Uterus (tissue), 4 donors: Measurements from ENCODE around the gene SFT2D3. TPM values are rescaled to one million over a fixed set of nuclear protein-coding genes. Genes with fewer than 3 reads are reported as not detected.
A peak's percentile ranks its signal among the peaks of the same experiment; 100 is the strongest.

Experiments
- DNase-seq, 2 donors: peaks; one replicate each; pipeline ENCODE4 v3.0.0-alpha.2; 2019 to 2020
- H3K27ac ChIP-seq, 2 donors: fragments of 200-600 bp; sonication (generic); 1 replicate in 1 of 2; 2 replicates in 1 of 2; pipeline ENCODE4 v1.5.1; 2016 to 2018
- H3K27me3 ChIP-seq, 2 donors: fragments of 200-600 bp; sonication (generic); one replicate each; pipeline ENCODE4 v1.5.1; 2018 to 2019; ENCODE audit warnings: control low read depth in 1 of 2
- H3K36me3 ChIP-seq, 2 donors: fragments of 200-600 bp; sonication (generic); one replicate each; pipeline ENCODE4 v1.5.1; 2019; ENCODE audit warnings: control low read depth in 1 of 2
- H3K4me1 ChIP-seq, 2 donors: fragments of 200-600 bp; sonication (generic); one replicate each; pipeline ENCODE4 v1.5.1; 2018 to 2019; ENCODE audit warnings: control low read depth in 1 of 2
- H3K4me3 ChIP-seq, 2 donors: fragments of 200-600 bp; sonication (generic); 1 replicate in 1 of 2; 2 replicates in 1 of 2; pipeline ENCODE4 v1.5.1; 2018 to 2019; ENCODE audit warnings: mild to moderate bottlenecking in 1 of 2
- H3K9me3 ChIP-seq, 2 donors: fragments of 200-600 bp; sonication (generic); one replicate each; pipeline ENCODE4 v1.5.1; 2019; ENCODE audit warnings: control low read depth in 1 of 2
- CTCF ChIP-seq, 4 experiments: fragments of 200-600 bp in 2 of 4; fragments of 450-650 bp in 2 of 4; sonication (generic) in 2 of 4; IDR thresholded peaks; one replicate each; pipeline ENCODE4 v1.5.1; 2016 to 2019; ENCODE audit warnings: antibody characterized with exemption in 4 of 4, mild to moderate bottlenecking in 2 of 4, moderate library complexity in 1 of 4
- POLR2A ChIP-seq, 2 donors: fragments of 450-650 bp; IDR thresholded peaks; one replicate each; pipeline ENCODE4 v1.6.1; 2016; ENCODE audit warnings: antibody characterized with exemption in 2 of 2, mild to moderate bottlenecking in 1 of 2, moderate library complexity in 1 of 2
- intact Hi-C: fragments of 100-400 bp; cut with DNase I; formaldehyde crosslinking; loops from one replicate; pipeline ENCODE4 v1.15.1; 2023; ENCODE audit warnings: low total_unique reads
- total RNA-seq, 4 donors: library from RNA; depleted of rRNA in 3 of 4; stranded (reverse); fragments of >200 nt in 3 of 4; gene quantifications; one replicate each; pipeline versions ENCODE4 v1.1.0 to v1.2.4, GENCODE V29; 2014 to 2023
- donor health status: DM: yes; HTN: yes; CAD: no.

The SFT2D3 gene
- total RNA-seq, 4 donors from 2014 or later: 5.9 to 27.2 (median 11.1) TPM

GRCh38 chr2:127690696-127691095 is 10.6 kb upstream of the SFT2D3 start:
- Histone ChIP-seq H3K9me3 (no peaks in the 10 kb centered on the region), H3K27me3 (no peaks in the 10 kb centered on the region), H3K4me1 (no peaks in the 10 kb centered on the region), H3K4me3 (no peak overlapping the region), H3K36me3 (no peaks in the 10 kb centered on the region), H3K27ac (no peak overlapping the region)
- intact Hi-C loops: no loop called here
- no peak for TF ChIP-seq CTCF (IDR thresholded peaks at IDR 0.05)
- TF ChIP-seq POLR2A (IDR thresholded peaks at IDR 0.05): no peak
- no peak for DNase-seq

- Histone ChIP-seq H3K9me3 (no peaks in the 10 kb centered on the region), H3K27me3 (no peaks in the 10 kb centered on the region), H3K4me3 (peak overlapping the region in 1 of 2 donors; percentile 28), H3K27ac (peak overlapping the region in 1 of 2 donors; percentile 45), H3K36me3 (no peaks in the 10 kb centered on the region), H3K4me1 (no peaks in the 10 kb centered on the region)
- intact Hi-C loops: no loop called here
- TF ChIP-seq CTCF (IDR thresholded peaks at IDR 0.05) (no peak), POLR2A (IDR thresholded peaks at IDR 0.05) (no peak)
- DNase-seq: peak in 1 of 2 donors; percentile 40
These were observed 6.3 kb upstream of the SFT2D3 start for GRCh38 chr2:127694986-127695385.

GRCh38 chr2:127695491-127696472 is 5.5 kb upstream of the SFT2D3 start:
- Histone ChIP-seq H3K9me3 (no peaks in the 10 kb centered on the region), H3K27me3 (no peaks in the 10 kb centered on the region), H3K27ac (peak overlapping the region in 1 of 2 donors; percentile 45), H3K4me1 (no peaks in the 10 kb centered on the region), H3K4me3 (peak overlapping the region; percentile 23 to 28), H3K36me3 (no peaks in the 10 kb centered on the region)
- intact Hi-C loops: no loop called here
- peak; percentile 69 to 72 for DNase-seq
- TF ChIP-seq CTCF (IDR thresholded peaks at IDR 0.05): peak; percentile 49 to 81 (median 62)
- no peak for TF ChIP-seq POLR2A (IDR thresholded peaks at IDR 0.05)

- Histone ChIP-seq H3K4me3 (no peak overlapping the region), H3K9me3 (no peaks in the 10 kb centered on the region), H3K36me3 (no peaks in the 10 kb centered on the region), H3K27me3 (no peaks in the 10 kb centered on the region), H3K27ac (no peak overlapping the region), H3K4me1 (peaks cover 0 to 4% of the 10 kb centered on the region in 2 donors)
- no peak for TF ChIP-seq POLR2A (IDR thresholded peaks at IDR 0.05)
- TF ChIP-seq CTCF (IDR thresholded peaks at IDR 0.05): no peak
- DNase-seq: no peak
- intact Hi-C loops: no loop called here
These were observed 3.7 kb upstream of the SFT2D3 start for GRCh38 chr2:127697482-127698180.
